22Rv1 (cell line): ENCODE data around the gene GPBAR1.

ENCODE experiments used
- H3K27ac ChIP-seq: fragments of 450-650 bp; 2 replicates; pipeline ENCODE4 v1.5.1; 2017
- ZFX ChIP-seq: fragments of 450-650 bp; IDR thresholded peaks from 2 replicates; pipeline ENCODE4 v1.6.1; 2017; ENCODE audit warnings: antibody characterized with exemption, borderline replicate concordance
- TF ChIP-seq, protein P1 (sequence below): fragments of 450-650 bp; IDR thresholded peaks from 2 replicates; pipeline ENCODE4 v1.5.1; 2017; ENCODE audit warnings: mild to moderate bottlenecking

The GPBAR1 gene

DNA sequence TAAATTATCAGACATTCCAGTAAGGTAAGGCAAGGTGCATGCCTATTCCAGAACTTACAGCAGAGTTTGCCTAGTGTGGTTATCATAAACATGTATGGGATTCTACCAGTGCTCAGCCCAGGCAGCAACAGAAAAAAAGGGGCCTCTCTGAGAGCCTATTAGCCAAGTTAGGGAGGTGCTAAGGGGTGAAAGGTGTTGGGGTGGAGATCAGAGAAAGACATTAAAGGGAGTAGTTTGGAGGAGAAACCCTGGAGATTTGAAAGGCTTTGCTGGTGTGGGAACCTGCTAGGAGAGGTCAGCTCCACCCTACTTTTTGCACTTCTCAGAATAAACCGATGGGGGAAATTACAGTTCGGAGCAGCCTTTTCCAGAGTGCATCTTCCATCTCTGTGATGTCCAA lies 40.9 kb upstream of the GPBAR1 start:
- H3K27ac ChIP-seq = no peak overlapping the region
- TF ChIP-seq, protein P1, sequence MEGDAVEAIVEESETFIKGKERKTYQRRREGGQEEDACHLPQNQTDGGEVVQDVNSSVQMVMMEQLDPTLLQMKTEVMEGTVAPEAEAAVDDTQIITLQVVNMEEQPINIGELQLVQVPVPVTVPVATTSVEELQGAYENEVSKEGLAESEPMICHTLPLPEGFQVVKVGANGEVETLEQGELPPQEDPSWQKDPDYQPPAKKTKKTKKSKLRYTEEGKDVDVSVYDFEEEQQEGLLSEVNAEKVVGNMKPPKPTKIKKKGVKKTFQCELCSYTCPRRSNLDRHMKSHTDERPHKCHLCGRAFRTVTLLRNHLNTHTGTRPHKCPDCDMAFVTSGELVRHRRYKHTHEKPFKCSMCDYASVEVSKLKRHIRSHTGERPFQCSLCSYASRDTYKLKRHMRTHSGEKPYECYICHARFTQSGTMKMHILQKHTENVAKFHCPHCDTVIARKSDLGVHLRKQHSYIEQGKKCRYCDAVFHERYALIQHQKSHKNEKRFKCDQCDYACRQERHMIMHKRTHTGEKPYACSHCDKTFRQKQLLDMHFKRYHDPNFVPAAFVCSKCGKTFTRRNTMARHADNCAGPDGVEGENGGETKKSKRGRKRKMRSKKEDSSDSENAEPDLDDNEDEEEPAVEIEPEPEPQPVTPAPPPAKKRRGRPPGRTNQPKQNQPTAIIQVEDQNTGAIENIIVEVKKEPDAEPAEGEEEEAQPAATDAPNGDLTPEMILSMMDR = no peak
- TF ChIP-seq ZFX = no peak

DNA sequence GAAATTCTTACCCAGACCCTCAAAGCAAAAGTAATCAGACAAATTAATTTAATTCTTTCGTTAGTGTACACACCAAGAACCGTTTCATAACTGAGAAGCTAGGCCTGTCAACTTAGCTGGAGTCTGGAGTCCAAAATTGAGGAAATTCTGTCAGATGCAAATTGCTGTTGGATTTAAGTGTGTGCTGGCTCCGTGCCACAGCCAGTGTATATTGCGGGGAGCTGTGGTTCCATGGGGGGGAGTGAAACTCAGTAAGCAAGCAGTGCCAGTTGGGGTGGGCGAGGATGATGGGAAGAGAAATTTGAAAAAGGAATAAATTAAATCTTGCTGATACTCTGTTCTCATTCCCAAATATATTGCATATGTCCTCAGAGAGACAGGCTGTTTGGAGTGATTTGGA lies 39.8 kb upstream of the GPBAR1 start:
- no peak overlapping the region for H3K27ac ChIP-seq

DNA sequence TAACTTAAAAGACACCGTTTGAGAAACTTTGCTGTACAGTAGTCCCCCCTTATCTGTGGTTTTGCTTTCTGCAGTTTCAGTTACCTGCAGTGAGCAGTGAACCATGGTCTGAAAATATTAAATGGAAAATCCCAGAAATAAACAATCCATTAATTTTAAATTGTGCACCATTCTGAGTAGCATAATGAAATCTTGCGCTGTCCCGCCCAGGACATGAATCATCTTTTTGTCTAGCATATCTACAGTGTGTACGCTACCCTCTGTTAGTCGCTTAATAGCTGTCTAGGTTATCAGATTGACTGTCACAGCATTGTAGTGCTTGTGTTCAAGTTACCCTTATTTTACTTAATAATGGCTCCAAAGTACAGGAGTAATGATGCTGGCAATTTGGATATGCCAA lies 37.8 kb upstream of the GPBAR1 start:
- H3K27ac ChIP-seq = no peak overlapping the region
- no peak for TF ChIP-seq ZFX
- TF ChIP-seq, protein P1 = no peak

More for the DNA sequence above, 39.8 kb upstream of the GPBAR1 start:
- no peak for TF ChIP-seq ZFX
- TF ChIP-seq, protein P1 = no peak

DNA sequence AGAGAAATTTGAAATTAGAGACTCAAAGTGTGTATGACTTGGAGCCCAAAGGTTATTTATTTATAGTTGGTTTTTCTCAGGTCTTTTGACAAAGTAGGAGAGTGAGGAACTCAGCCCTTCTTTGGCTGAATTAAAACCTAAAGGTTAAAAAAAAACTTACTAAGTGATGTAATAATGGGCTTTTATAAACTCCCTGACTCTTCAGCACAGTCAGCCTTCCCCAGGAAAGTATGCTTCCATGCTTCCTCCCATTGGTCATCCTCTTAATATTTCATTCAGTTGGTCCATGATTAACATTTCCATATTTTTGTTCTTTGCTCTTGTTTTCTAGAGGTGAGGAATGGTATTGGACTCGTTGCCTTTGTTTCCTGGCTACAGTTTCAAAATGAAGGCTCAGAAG lies 36.6 kb upstream of the GPBAR1 start:
- no peak overlapping the region for H3K27ac ChIP-seq
- TF ChIP-seq, protein P1 = no peak
- no peak for TF ChIP-seq ZFX

DNA sequence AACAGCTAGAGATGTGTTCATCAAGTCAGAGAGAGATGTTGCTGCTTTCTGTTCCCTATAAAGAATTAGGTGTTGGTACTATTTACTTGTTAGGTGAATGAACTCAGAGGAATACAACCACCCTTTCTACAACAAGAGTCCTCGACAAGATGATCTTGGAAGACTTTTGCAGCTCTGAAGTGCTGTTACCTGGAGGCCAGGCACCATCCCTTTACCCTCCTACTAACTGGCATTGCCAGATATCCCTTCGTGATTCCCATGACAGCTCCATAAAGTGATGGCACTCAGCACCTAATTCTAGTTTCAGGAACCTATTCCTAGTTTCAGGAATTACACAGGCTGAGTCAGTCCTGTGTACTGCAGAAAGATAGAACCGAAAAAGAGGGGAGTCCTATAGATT lies 33.9 kb upstream of the GPBAR1 start:
- no peak overlapping the region for H3K27ac ChIP-seq

DNA sequence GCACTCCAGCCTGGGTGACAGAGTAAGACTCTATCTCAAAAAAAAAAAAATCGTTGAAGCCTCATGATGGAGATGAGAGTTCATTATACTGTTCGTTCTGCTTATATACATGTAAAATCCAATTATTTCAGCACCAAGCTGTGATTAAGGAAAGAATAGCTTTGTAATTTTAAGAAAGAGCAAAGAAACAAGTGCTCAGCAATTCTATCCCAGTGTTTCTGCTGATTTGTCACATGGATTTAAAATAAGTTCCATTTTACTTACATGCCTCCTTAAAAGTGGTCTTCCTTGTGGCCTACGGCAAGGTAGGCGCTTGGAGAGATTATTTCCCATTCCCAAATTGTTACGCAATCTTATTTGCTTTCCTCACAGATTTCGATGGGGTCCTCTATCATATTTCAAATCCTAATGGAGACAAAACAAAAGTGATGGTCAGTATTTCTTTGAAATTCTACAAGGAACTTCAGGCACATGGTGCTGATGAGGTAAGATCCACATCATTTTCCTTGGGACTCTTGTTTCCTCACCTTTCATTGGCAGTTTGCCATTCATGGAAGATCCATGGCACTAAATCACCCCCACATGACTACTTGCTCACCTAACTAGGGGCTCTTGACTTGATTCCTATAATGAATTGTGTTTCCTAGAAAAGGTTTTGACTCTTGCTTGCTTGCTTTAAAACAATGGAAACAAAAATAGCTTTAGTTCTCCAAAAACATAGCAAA lies 32.3 kb upstream of the GPBAR1 start:
- no peak for TF ChIP-seq ZFX
- TF ChIP-seq, protein P1 = no peak
- H3K27ac ChIP-seq = no peak overlapping the region

More for the DNA sequence above, 33.9 kb upstream of the GPBAR1 start:
- TF ChIP-seq, protein P1 = no peak
- TF ChIP-seq ZFX = no peak

DNA sequence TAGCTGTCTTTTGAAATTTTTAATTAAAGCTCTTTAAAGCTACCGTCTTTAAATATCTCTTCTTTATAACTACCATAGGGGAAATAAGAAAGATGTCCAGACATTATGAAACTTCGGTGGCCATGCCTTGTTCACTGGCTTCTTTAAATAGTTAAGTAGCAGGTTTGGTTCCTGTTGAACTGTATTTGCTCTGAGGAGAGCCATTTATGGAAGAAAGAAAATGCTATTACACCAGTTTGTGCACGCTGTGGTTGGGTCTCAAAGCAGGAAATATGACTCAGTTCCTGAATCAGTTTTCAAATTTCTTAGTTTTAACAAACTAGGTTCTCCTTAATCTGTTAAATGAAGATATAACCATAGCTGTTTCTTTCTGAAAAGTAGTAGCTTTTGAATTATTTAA lies 31.6 kb upstream of the GPBAR1 start:
- TF ChIP-seq ZFX = no peak
- TF ChIP-seq, protein P1 = no peak
- peak overlapping the region; percentile 36 for H3K27ac ChIP-seq
